HepG2 (cell line): ENCODE data around the gene B3GNT2. TPM values are rescaled to one million over a fixed set of nuclear protein-coding genes. Genes with fewer than 3 reads are reported as not detected.

ENCODE experiments used
- ATAC-seq: fragments of 200-7000 bp; cut with Tn5 transposase; 3 replicates; pipeline ENCODE4 v1.9.1; 2020; ENCODE audit warnings: mild to moderate bottlenecking, moderate library complexity
- BruUV-seq: library from RNA; stranded (reverse); fragments of 400-500 nt; replicated peaks from 2 replicates; lab custom pipeline; 2021; lab: Mats Ljungman, UMichigan
- CTCF ChIA-PET: fragments of 300-600 bp; formaldehyde crosslinking; extraction: SDS; loops from one replicate; lab custom pipeline; 2021; ENCODE audit warnings: low total read pairs, inconsistent platforms, low intra/inter-chr PET ratio; lab: Yijun Ruan, JAX
- POLR2A ChIA-PET: fragments of 350-600 bp; sonication (Branson Sonifier 250); formaldehyde crosslinking; loops from one replicate; lab custom pipeline; 2020; ENCODE audit warnings: antibody characterized with exemption, inconsistent platforms; lab: Yijun Ruan, JAX
- DNase-seq: peaks from one replicate; pipeline ENCODE4 v3.0.0-alpha.2; 2015; ENCODE audit warnings: low spot score
- FAIRE-seq: peaks from 3 replicates; lab custom pipeline; 2011; peaks lifted over from hg19 to GRCh38; lab: Jason Lieb, UNC
- H2AFZ ChIP-seq: one replicate; pipeline ENCODE4 v1.6.1; 2011; ENCODE audit warnings: low read length, inconsistent platforms
- H3K27ac ChIP-seq: fragments of 300-600 bp; 3 replicates; pipeline ENCODE4 v1.8.0; 2011; ENCODE audit warnings: mixed run types, mild to moderate bottlenecking, mixed read lengths, low read length, inconsistent platforms; ENCODE audit not compliant: insufficient read depth; ENCODE audit errors: extremely low read length
- H3K27me3 ChIP-seq, 2 experiments: fragments of 200-600 bp in 1 of 2; 2 replicates in 1 of 2; 3 replicates in 1 of 2; pipeline versions ENCODE4 v1.6.0 to v1.8.0; 2011; ENCODE audit warnings: low read length in 2 of 2, mild to moderate bottlenecking in 2 of 2, moderate library complexity in 2 of 2, inconsistent platforms in 1 of 2; ENCODE audit not compliant: insufficient read depth in 2 of 2, control insufficient read depth in 1 of 2
- H3K36me3 ChIP-seq, 2 experiments: fragments of 200-600 bp in 1 of 2; replicated peaks in 1 of 2; 2 replicates in 1 of 2; 3 replicates in 1 of 2; pipeline versions ENCODE4 v1.5.1 to v1.8.0; 2011; ENCODE audit warnings: low read length in 2 of 2, inconsistent platforms in 1 of 2; ENCODE audit not compliant: insufficient read depth in 2 of 2, control insufficient read depth in 1 of 2
- H3K4me1 ChIP-seq: 2 replicates; pipeline ENCODE4 v1.5.1; 2012; ENCODE audit warnings: low read length, inconsistent platforms; ENCODE audit not compliant: insufficient read depth
- H3K4me2 ChIP-seq: 2 replicates; pipeline ENCODE4 v1.6.0; 2011; ENCODE audit warnings: low read depth, low read length, inconsistent platforms
- H3K4me3 ChIP-seq, 3 experiments: fragments of 200-600 bp in 1 of 3; sonication (generic), shearing (Covaris generic) in 1 of 3; replicated peaks in 1 of 3; 2 replicates each; pipeline ENCODE4 v1.5.1; 2011 to 2016; ENCODE audit warnings: low read length in 3 of 3, inconsistent platforms in 2 of 3, low read depth in 2 of 3, mild to moderate bottlenecking in 2 of 3, control low read depth in 1 of 3, mixed read lengths in 1 of 3; ENCODE audit not compliant: insufficient read depth in 1 of 3
- H3K79me2 ChIP-seq: one replicate; pipeline ENCODE4 v1.6.1; 2011; ENCODE audit warnings: low read length, inconsistent platforms; ENCODE audit not compliant: insufficient read depth
- H3K9ac ChIP-seq: 2 replicates; pipeline ENCODE4 v1.6.0; 2011; ENCODE audit warnings: mild to moderate bottlenecking, low read depth, low read length, inconsistent platforms; ENCODE audit not compliant: insufficient read depth
- H3K9me3 ChIP-seq: 2 replicates; pipeline ENCODE4 v1.5.1; 2012; ENCODE audit warnings: mild to moderate bottlenecking, low read length
- H4K20me1 ChIP-seq: 2 replicates; pipeline ENCODE4 v1.6.0; 2011; ENCODE audit warnings: inconsistent platforms, mild to moderate bottlenecking, low read length, moderate library complexity; ENCODE audit not compliant: insufficient read depth
- KAT8 ChIP-seq: IDR thresholded peaks from 2 replicates; pipeline ENCODE4 v1.6.1; 2016; ENCODE audit warnings: missing genetic modification reagents, missing compliant biosample characterization
- KDM2A ChIP-seq: sonication (generic); formaldehyde crosslinking; IDR thresholded peaks from 2 replicates; pipeline ENCODE4 v1.4.0; 2020; ENCODE audit warnings: low read depth, missing genetic modification reagents, borderline replicate concordance
- NR2F2 ChIP-seq: IDR thresholded peaks from 2 replicates; pipeline ENCODE4 v1.6.1; 2012; ENCODE audit warnings: low read depth, inconsistent platforms, borderline replicate concordance
- REPIN1 ChIP-seq: sonication (generic); formaldehyde crosslinking; IDR thresholded peaks from 2 replicates; pipeline ENCODE4 v1.8.0; 2022; ENCODE audit warnings: missing genetic modification reagents, low read depth, mild to moderate bottlenecking, borderline replicate concordance
- SETDB1 ChIP-seq: sonication (generic); formaldehyde crosslinking; IDR thresholded peaks from 2 replicates; pipeline ENCODE4 v1.5.1; 2020; ENCODE audit warnings: missing genetic modification reagents, mild to moderate bottlenecking, borderline replicate concordance
- ZNF552 ChIP-seq: sonication (generic); formaldehyde crosslinking; IDR thresholded peaks from 2 replicates; pipeline ENCODE4 v1.9.0; 2022; ENCODE audit warnings: missing genetic modification reagents, mild to moderate bottlenecking, borderline replicate concordance
- ZNF766 ChIP-seq: sonication (generic); formaldehyde crosslinking; IDR thresholded peaks from 2 replicates; pipeline ENCODE4 v1.5.0; 2020; ENCODE audit warnings: missing genetic modification reagents, borderline replicate concordance
- WGBS: methylation state at CpG from one replicate; pipeline ENCODE4 v1.1.6; 2017; ENCODE audit warnings: low lambda C conversion rate; 5-methylcytosine and 5-hydroxymethylcytosine counted together
- in situ Hi-C: cut with HindIII; loops from 2 replicates; pipeline ENCODE4 v1.10.0; 2017; ENCODE audit warnings: low pct_unique_long_range_greater_than_20kb; ENCODE audit not compliant: extremely low pct_ligation_motif_present
- intact Hi-C: fragments of 100-400 bp; cut with micrococcal nuclease; formaldehyde crosslinking; loops from one replicate; pipeline ENCODE4 v1.10.0; 2022; ENCODE audit not compliant: unreplicated experiment
- polyA plus RNA-seq, 8 experiments: library from polyadenylated mRNA; depleted of rRNA in 3 of 8; stranded (reverse) in 7 of 8; unstranded in 1 of 8; fragments of >200 nt; fragmentation: Illumina TruSeq in 4 of 8; extraction: Trizol in 4 of 8; gene quantifications; 2 replicates each; pipeline versions ENCODE4 v1.2.1 to v1.2.3, GENCODE V29; 2011 to 2016; ENCODE audit warnings: low read depth in 4 of 8, missing spikeins in 1 of 8, mixed read lengths in 1 of 8; ENCODE audit not compliant: insufficient read depth in 1 of 8
- total RNA-seq, 5 experiments: library from RNA; depleted of rRNA; stranded (reverse); fragments of >200 nt; fragmentation: Illumina TruSeq; extraction: Trizol; gene quantifications; 2 replicates each; pipeline ENCODE4 v1.2.3, GENCODE V29; 2016; ENCODE audit warnings: low read depth in 1 of 5
- TF ChIP-seq, protein P1 (sequence below), 2 experiments: sonication (generic) in 1 of 2; formaldehyde crosslinking in 1 of 2; IDR thresholded peaks; 2 replicates each; pipeline versions ENCODE4 v1.6.1 to v1.9.0; 2014 to 2022; ENCODE audit warnings: antibody characterized with exemption in 1 of 2, borderline replicate concordance in 1 of 2, inconsistent platforms in 1 of 2, low read depth in 1 of 2, missing genetic modification reagents in 1 of 2
- TF ChIP-seq, protein P2 (sequence below): sonication (generic); formaldehyde crosslinking; IDR thresholded peaks from 2 replicates; pipeline ENCODE4 v1.4.0; 2020; ENCODE audit warnings: missing genetic modification reagents
- TF ChIP-seq, protein P3 (sequence below): sonication (generic); formaldehyde crosslinking; conservative IDR thresholded peaks from 2 replicates; pipeline ENCODE4 v1.8.0; 2022; ENCODE audit warnings: low read depth, missing genetic modification reagents
- TF ChIP-seq, protein P4 (sequence below): IDR thresholded peaks from 2 replicates; pipeline ENCODE4 v1.6.1; 2016; ENCODE audit warnings: low read depth, borderline replicate concordance

B3GNT2 gene
- total and polyA plus RNA-seq, 2 of the 13 experiments (the other 11 are each of a cell fraction or from before 2014, with no cell fraction given): 26.3 to 28.5 TPM

DNA sequence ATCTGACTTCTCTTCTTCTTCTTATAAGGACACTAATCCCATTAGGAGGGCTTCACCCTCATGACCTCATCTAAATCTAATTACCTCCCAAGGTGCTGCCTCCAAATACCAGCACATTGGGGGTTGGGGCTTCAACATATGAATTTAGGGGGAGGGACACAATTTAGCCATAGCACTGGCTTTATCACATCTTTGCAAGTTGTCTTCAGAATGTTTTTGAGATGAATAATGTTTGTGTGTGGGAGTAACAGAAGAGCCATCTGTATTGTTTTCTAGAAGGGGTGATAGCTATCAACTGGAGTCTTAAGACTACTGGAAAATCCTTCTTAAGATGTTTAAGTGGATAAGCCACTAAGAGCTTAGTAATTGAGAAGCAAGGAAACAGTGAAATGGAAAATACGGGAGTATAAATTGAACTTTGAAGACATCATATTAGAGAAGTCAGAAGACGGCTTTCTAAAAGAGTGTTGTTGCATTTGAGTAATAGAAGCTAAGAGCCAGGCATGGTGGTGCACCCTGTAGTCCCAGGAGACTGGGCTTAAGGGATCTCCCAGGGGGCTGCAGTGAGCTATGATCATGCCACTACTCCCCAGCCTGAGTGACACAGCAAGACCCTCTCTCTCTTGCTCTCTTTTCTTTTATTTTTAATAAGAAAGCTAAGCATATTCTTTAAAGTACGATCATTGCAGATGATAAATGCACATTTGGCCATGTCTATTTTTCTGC lies 32.6 kb upstream of the B3GNT2 start:
- Histone ChIP-seq H3K27me3 (no peaks in the 10 kb centered on the region; a peak in 1 of 5 replicates), H3K4me3 (no peak overlapping the region), H3K79me2 (no peaks in the 10 kb centered on the region), H3K9ac (no peak overlapping the region), H3K36me3 (no peaks in the 10 kb centered on the region), H3K4me1 (peaks cover 5% of the 10 kb centered on the region; the same call in 1 of the 2 replicates), H2AFZ (no peak overlapping the region), H3K9me3 (no peaks in the 10 kb centered on the region), H4K20me1 (no peaks in the 10 kb centered on the region), H3K4me2 (no peak overlapping the region), H3K27ac (no peak overlapping the region)
- no peak for FAIRE-seq
- no TSS peak for BruUV-seq
- in situ Hi-C loops (no loop called here), intact Hi-C loops (no loop called here)
- no peak for ATAC-seq
- POLR2A ChIA-PET: no interaction called here
- TF ChIP-seq KAT8 (CRISPR knock-in tag): no peak
- no peak for TF ChIP-seq NR2F2
- TF ChIP-seq ZNF552 (CRISPR knock-in tag): no peak
- no peak for TF ChIP-seq SETDB1 (CRISPR knock-in tag)
- TF ChIP-seq, protein P1, sequence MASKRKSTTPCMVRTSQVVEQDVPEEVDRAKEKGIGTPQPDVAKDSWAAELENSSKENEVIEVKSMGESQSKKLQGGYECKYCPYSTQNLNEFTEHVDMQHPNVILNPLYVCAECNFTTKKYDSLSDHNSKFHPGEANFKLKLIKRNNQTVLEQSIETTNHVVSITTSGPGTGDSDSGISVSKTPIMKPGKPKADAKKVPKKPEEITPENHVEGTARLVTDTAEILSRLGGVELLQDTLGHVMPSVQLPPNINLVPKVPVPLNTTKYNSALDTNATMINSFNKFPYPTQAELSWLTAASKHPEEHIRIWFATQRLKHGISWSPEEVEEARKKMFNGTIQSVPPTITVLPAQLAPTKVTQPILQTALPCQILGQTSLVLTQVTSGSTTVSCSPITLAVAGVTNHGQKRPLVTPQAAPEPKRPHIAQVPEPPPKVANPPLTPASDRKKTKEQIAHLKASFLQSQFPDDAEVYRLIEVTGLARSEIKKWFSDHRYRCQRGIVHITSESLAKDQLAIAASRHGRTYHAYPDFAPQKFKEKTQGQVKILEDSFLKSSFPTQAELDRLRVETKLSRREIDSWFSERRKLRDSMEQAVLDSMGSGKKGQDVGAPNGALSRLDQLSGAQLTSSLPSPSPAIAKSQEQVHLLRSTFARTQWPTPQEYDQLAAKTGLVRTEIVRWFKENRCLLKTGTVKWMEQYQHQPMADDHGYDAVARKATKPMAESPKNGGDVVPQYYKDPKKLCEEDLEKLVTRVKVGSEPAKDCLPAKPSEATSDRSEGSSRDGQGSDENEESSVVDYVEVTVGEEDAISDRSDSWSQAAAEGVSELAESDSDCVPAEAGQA (IDR thresholded peaks at IDR 0.05; ENCODE audit: low read depth): no peak
- TF ChIP-seq, protein P1 (CRISPR knock-in tag; IDR thresholded peaks at IDR 0.05; ENCODE audit: borderline replicate concordance): no peak
- no peak for TF ChIP-seq ZNF766 (CRISPR knock-in tag)
- TF ChIP-seq, protein P2, sequence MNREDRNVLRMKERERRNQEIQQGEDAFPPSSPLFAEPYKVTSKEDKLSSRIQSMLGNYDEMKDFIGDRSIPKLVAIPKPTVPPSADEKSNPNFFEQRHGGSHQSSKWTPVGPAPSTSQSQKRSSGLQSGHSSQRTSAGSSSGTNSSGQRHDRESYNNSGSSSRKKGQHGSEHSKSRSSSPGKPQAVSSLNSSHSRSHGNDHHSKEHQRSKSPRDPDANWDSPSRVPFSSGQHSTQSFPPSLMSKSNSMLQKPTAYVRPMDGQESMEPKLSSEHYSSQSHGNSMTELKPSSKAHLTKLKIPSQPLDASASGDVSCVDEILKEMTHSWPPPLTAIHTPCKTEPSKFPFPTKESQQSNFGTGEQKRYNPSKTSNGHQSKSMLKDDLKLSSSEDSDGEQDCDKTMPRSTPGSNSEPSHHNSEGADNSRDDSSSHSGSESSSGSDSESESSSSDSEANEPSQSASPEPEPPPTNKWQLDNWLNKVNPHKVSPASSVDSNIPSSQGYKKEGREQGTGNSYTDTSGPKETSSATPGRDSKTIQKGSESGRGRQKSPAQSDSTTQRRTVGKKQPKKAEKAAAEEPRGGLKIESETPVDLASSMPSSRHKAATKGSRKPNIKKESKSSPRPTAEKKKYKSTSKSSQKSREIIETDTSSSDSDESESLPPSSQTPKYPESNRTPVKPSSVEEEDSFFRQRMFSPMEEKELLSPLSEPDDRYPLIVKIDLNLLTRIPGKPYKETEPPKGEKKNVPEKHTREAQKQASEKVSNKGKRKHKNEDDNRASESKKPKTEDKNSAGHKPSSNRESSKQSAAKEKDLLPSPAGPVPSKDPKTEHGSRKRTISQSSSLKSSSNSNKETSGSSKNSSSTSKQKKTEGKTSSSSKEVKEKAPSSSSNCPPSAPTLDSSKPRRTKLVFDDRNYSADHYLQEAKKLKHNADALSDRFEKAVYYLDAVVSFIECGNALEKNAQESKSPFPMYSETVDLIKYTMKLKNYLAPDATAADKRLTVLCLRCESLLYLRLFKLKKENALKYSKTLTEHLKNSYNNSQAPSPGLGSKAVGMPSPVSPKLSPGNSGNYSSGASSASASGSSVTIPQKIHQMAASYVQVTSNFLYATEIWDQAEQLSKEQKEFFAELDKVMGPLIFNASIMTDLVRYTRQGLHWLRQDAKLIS (CRISPR knock-in tag): no peak
- TF ChIP-seq KDM2A (CRISPR knock-in tag): no peak
- no peak for TF ChIP-seq REPIN1
- TF ChIP-seq, protein P3, sequence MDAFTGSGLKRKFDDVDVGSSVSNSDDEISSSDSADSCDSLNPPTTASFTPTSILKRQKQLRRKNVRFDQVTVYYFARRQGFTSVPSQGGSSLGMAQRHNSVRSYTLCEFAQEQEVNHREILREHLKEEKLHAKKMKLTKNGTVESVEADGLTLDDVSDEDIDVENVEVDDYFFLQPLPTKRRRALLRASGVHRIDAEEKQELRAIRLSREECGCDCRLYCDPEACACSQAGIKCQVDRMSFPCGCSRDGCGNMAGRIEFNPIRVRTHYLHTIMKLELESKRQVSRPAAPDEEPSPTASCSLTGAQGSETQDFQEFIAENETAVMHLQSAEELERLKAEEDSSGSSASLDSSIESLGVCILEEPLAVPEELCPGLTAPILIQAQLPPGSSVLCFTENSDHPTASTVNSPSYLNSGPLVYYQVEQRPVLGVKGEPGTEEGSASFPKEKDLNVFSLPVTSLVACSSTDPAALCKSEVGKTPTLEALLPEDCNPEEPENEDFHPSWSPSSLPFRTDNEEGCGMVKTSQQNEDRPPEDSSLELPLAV (CRISPR knock-in tag): no peak
- TF ChIP-seq, protein P4, sequence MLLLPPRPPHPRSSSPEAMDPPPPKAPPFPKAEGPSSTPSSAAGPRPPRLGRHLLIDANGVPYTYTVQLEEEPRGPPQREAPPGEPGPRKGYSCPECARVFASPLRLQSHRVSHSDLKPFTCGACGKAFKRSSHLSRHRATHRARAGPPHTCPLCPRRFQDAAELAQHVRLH (CRISPR knock-in tag): no peak
- 62% methylated on average over 3 of the region's 3 CpGs for WGBS
- no peak for DNase-seq
- CTCF ChIA-PET: no interaction called here
